Tibial nerve (tissue), 4 donors: ENCODE data around the gene CSF1.

ENCODE experiments used
- EP300 ChIP-seq, 2 donors: sonication (generic); formaldehyde crosslinking; IDR thresholded peaks; one replicate each; pipeline ENCODE4 v1.6.1; 2017; ENCODE audit warnings: antibody characterized with exemption in 2 of 2, mild to moderate bottlenecking in 1 of 2
- TF ChIP-seq, protein P1 (sequence below), 5 experiments: fragments of 200-600 bp in 3 of 5; fragments of 450-650 bp in 2 of 5; sonication (generic) in 3 of 5; IDR thresholded peaks; one replicate each; pipeline ENCODE4 v1.5.1; 2016 to 2019; ENCODE audit warnings: antibody characterized with exemption in 5 of 5, mild to moderate bottlenecking in 3 of 5, moderate library complexity in 2 of 5

GRCh38 chr1:109969907-109970306 lies 59.3 kb downstream of the CSF1 start:
- no peak for TF ChIP-seq EP300 (IDR thresholded peaks at IDR 0.05)
- TF ChIP-seq, protein P1, sequence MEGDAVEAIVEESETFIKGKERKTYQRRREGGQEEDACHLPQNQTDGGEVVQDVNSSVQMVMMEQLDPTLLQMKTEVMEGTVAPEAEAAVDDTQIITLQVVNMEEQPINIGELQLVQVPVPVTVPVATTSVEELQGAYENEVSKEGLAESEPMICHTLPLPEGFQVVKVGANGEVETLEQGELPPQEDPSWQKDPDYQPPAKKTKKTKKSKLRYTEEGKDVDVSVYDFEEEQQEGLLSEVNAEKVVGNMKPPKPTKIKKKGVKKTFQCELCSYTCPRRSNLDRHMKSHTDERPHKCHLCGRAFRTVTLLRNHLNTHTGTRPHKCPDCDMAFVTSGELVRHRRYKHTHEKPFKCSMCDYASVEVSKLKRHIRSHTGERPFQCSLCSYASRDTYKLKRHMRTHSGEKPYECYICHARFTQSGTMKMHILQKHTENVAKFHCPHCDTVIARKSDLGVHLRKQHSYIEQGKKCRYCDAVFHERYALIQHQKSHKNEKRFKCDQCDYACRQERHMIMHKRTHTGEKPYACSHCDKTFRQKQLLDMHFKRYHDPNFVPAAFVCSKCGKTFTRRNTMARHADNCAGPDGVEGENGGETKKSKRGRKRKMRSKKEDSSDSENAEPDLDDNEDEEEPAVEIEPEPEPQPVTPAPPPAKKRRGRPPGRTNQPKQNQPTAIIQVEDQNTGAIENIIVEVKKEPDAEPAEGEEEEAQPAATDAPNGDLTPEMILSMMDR (IDR thresholded peaks at IDR 0.05) = no peak
